ENCODE results near the gene EIF2AK3.
"Not testable (repeated sequence)": the region's sequence is repeated elsewhere in the genome, so short reads cannot be mapped to it uniquely, and the experiment has no call there.

Gene EIF2AK3

GRCh38 chr2:88657131-88657530 is 29.9 kb upstream of the EIF2AK3 start:
- no peak for DNase-seq
- Histone ChIP-seq H3K9me3 (ENCODE audit: severe bottlenecking) (peaks cover 2% of the 10 kb centered on the region), H3K27ac (no peak overlapping the region), H3K27me3 (ENCODE audit: insufficient read depth, low read depth, severe bottlenecking) (no peaks in the 10 kb centered on the region), H3K36me3 (no peaks in the 10 kb centered on the region), H3K4me3 (ENCODE audit: low read depth, low read length) (no peak overlapping the region)
- no peak for TF ChIP-seq CTCF (IDR thresholded peaks at IDR 0.05; ENCODE audit: low read depth, low read length)

- Histone ChIP-seq H3K9me3 (ENCODE audit: severe bottlenecking) (peaks cover 2% of the 10 kb centered on the region), H3K36me3 (no peaks in the 10 kb centered on the region), H3K27ac (no peak overlapping the region), H3K4me3 (ENCODE audit: low read depth, low read length) (no peak overlapping the region), H3K27me3 (ENCODE audit: insufficient read depth, low read depth, severe bottlenecking) (no peaks in the 10 kb centered on the region)
- TF ChIP-seq CTCF (IDR thresholded peaks at IDR 0.05; ENCODE audit: low read depth, low read length): no peak
- DNase-seq: no peak
These were observed 29.4 kb upstream of the EIF2AK3 start for GRCh38 chr2:88656690-88657089.

GRCh38 chr2:88654714-88655113 is 27.4 kb upstream of the EIF2AK3 start:
- DNase-seq: no peak
- no peaks in the 10 kb centered on the region for H3K27me3 ChIP-seq (ENCODE audit: insufficient read depth, low read depth, severe bottlenecking)
- no peak overlapping the region for H3K27ac ChIP-seq
- no peak for TF ChIP-seq CTCF (IDR thresholded peaks at IDR 0.05; ENCODE audit: low read depth, low read length)
- H3K9me3 ChIP-seq (ENCODE audit: severe bottlenecking): no peaks in the 10 kb centered on the region
- no peaks in the 10 kb centered on the region for H3K36me3 ChIP-seq
- no peak overlapping the region for H3K4me3 ChIP-seq (ENCODE audit: low read depth, low read length)

- no peaks in the 10 kb centered on the region for H3K27me3 ChIP-seq (ENCODE audit: insufficient read depth, low read depth, severe bottlenecking)
- no peak overlapping the region for H3K27ac ChIP-seq
- H3K9me3 ChIP-seq (ENCODE audit: severe bottlenecking): no peaks in the 10 kb centered on the region
- no peaks in the 10 kb centered on the region for H3K36me3 ChIP-seq
- no peak for TF ChIP-seq CTCF (IDR thresholded peaks at IDR 0.05; ENCODE audit: low read depth, low read length)
- no peak overlapping the region for H3K4me3 ChIP-seq (ENCODE audit: low read depth, low read length)
- no peak for DNase-seq
These were observed 24.4 kb upstream of the EIF2AK3 start for GRCh38 chr2:88651646-88652045.

- H3K36me3 ChIP-seq; H3K4me3 ChIP-seq (ENCODE audit: low read depth, low read length); DNase-seq; H3K27ac ChIP-seq; H3K9me3 ChIP-seq (ENCODE audit: severe bottlenecking); H3K27me3 ChIP-seq (ENCODE audit: insufficient read depth, low read depth, severe bottlenecking): not testable (repeated sequence)
These were observed 18.1 kb upstream of the EIF2AK3 start for GRCh38 chr2:88645291-88645882.

GRCh38 chr2:88642278-88642677 is 15.0 kb upstream of the EIF2AK3 start:
- H3K4me3 ChIP-seq (ENCODE audit: low read depth, low read length): no peak overlapping the region
- H3K27ac ChIP-seq: no peak overlapping the region
- H3K27me3 ChIP-seq (ENCODE audit: insufficient read depth, low read depth, severe bottlenecking): no peaks in the 10 kb centered on the region
- no peaks in the 10 kb centered on the region for H3K9me3 ChIP-seq (ENCODE audit: severe bottlenecking)
- no peak for DNase-seq
- no peaks in the 10 kb centered on the region for H3K36me3 ChIP-seq
- TF ChIP-seq CTCF (IDR thresholded peaks at IDR 0.05; ENCODE audit: low read depth, low read length): no peak

Measured in WERI-Rb-1 (cell line).